Hair follicle dermal papilla cell (primary cell): ENCODE data around the gene PRSS22. TPM values are rescaled to one million over a fixed set of nuclear protein-coding genes. Genes with fewer than 3 reads are reported as not detected.

Source experiments
- total RNA-seq: library from RNA; depleted of rRNA; stranded (reverse); fragments of >200 nt; gene quantifications from 2 replicates; pipeline ENCODE4 v1.2.3, GENCODE V29; 2012

The PRSS22 gene, protein sequence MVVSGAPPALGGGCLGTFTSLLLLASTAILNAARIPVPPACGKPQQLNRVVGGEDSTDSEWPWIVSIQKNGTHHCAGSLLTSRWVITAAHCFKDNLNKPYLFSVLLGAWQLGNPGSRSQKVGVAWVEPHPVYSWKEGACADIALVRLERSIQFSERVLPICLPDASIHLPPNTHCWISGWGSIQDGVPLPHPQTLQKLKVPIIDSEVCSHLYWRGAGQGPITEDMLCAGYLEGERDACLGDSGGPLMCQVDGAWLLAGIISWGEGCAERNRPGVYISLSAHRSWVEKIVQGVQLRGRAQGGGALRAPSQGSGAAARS
- not detected in 2 replicates for total RNA-seq

DNA sequence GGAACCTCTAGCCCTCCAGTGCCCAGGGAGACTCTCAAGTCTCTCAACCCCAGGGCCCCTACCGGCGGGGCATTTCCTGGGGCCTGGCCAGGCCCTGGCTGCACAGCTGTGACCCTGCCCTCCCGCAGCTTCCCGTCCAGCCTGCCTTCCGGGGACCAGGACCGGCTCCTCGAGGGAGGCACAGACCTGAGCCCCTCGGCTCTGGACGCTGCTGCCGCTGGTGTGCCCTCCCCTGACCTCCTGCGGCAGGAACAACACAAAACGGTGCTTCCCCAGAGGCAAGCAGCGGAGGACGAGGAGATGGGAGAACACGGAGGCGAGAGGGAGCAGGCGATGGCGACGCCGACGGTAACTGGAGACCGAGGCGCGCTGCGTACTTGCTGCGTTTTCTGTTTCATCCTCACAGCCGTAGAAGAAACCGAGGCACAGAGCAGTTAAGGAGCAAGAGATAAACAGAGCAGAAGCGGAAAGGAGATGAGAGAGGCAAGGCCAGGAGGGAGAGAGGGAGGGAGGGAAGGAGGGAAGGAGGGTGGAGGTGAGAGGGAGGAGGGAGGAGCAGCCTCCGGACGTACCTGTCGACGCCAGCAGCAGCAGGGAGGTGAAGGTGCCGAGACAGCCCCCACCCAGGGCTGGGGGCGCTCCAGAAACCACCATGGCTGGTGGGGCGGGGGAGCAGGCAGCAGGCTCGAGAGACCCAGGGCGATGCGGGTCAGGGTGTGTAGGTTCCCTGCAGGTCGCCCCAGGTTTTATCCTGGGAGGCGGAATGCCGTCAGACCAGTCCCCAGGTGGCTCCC is at the start of gene PRSS22:
PRSS22 (minus strand) TSS at position 720 of the 794 bp plus-strand sequence; CDS start at position 654, 66 bp downstream.

DNA sequence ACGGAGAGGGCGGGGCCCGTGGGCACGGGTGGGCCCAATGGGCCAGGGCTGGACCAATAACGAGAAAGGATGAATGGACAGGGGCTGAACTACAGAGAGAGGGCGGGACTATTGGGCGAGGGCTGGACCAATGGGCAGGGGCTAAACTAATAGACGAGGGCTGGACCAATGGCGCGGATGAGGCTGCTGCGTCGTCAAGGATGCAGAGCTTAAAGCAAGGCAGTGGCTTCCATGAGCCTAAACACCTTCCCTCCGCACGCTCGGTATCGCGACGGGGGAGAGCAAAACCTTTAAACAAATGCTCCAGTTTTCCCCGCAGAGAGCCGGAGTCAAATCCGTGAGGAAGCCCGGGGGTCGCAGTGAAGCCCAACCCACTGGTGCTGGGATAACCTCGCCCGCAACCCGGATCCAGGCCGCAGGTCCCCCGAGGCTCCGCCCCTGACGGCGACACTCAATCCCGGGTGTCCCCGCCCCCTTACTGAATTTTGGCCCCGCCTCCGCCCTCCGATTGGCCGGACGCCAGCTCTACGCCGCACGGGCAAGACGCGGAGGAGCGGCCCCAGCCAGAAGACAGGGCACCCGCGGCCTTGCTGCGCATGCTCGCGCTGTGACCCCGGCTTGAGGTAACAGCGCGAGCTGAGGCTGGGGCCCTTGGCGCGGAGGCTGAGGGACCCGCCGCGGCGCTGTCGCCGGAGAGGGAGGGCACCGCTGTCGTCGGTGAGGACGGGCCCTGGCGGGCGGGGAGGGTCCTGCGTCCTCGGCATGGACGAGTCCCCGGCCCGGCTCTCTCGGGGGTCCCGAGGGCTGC is 24.9 kb upstream of the PRSS22 start, which contains the start of gene FLYWCH2:
FLYWCH2 (plus strand) TSS at position 566 of the 808 bp plus-strand sequence. CDS start 13,235 bp downstream, outside the sequence.

DNA sequence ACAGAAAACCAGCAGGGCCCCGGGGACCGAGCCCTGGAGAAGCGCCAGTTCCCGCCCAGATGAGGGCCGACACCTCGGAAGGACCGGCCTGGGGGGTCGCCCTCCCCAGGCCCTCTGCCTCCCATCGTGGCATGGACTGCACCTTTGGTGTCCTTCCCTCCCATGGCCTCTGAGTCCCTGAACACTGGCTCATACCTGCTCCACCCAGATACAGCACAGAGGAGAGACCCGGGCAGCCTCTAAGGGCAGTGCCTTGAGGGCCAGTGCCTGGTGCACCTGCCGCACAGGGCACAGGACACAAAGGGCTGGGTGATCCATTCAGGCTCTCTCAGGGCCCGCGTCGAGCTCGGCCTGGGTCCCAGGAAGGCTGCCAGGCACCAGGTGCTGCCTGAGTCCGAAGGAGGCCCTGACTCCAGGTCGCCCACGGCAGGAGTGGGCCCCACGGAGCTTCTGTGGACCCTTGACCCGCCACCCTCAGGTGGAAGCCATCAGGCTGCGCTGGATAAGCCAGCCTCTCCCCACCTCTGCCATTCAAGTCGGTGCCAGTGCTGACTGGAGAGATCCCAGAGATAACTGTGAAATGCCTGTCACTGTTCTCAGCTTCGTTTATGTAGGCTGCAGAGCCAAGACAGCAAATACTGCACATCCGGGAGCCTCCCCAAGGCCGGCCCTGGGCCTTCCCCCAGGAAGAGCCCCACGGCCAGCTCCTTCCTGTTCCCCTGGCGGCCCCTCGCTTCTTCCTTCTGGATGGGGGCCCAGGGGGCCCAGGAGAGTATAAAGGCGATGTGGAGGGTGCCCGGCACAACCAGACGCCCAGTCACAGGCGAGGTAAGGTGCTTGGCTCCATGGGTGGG is 28.2 kb downstream of the PRSS22 start, which contains the start of gene ZG16B:
ZG16B (plus strand) TSS at position 803 of the 854 bp plus-strand sequence. CDS start 139 bp downstream, outside the sequence.

DNA sequence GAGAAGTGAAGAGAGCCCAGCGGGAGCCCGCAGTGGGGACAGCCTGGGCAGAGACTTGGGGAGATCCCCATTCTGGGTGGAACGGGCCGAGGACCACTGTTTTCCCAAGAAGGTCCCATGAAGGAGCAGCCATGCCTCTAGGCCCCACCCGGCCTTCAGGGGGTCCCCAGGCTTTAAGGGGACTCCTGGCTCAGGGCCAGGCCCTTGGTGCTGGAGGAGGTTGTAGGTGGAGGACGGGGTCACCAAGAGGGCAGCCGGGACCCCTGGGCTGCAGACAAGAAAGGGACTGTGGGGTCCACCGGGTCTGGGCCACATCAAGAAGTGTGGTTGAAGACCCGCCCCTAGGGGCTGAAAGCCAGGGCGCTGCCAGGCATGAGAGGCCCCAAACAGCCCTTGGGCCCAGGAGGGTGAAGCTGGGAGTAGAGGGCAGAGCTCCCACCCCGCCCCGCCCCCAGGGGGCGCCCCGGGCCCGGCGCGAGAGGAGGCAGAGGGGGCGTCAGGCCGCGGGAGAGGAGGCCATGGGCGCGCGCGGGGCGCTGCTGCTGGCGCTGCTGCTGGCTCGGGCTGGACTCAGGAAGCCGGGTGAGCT is 41.1 kb downstream of the PRSS22 start, which contains the start of gene PRSS21:
PRSS21 (plus strand) TSS at position 487 of the 589 bp plus-strand sequence; CDS start at position 519, 32 bp downstream.

Other genes with a start within 250 kb of the PRSS22 start
- gene KCTD5, start 175.6 kb downstream of the PRSS22 start, total RNA-seq = 24.2 and 28.9 TPM in 2 replicates
- 1.8 and 1.9 TPM in 2 replicates for gene PRSS27, start 137.9 kb downstream of the PRSS22 start, total RNA-seq
- 76.7 and 80.9 TPM in 2 replicates for gene SRRM2, start 105.5 kb downstream of the PRSS22 start, total RNA-seq
- 177 and 362 TPM in 2 replicates for gene ELOB, start 80.9 kb downstream of the PRSS22 start, total RNA-seq
- not detected in 2 replicates for gene PRSS33, start 70.6 kb downstream of the PRSS22 start, total RNA-seq
- gene PRSS41, start 59.7 kb downstream of the PRSS22 start, total RNA-seq = not detected in 2 replicates
- gene PRSS21, start 40.9 kb downstream of the PRSS22 start, total RNA-seq = 0.49 TPM in 1 of 2 replicates, not detected in the other
- gene ZG16B, start 27.9 kb downstream of the PRSS22 start, total RNA-seq = not detected in 2 replicates
- 45.9 and 60.1 TPM in 2 replicates for gene FLYWCH2, start 25.0 kb upstream of the PRSS22 start, total RNA-seq
- gene FLYWCH1, start 53.8 kb upstream of the PRSS22 start, total RNA-seq = 33.8 and 34.7 TPM in 2 replicates
- not detected in 2 replicates for gene KREMEN2, start 106.1 kb upstream of the PRSS22 start, total RNA-seq
- 2.6 and 3.3 TPM in 2 replicates for gene PAQR4, start 111.2 kb upstream of the PRSS22 start, total RNA-seq
- gene PKMYT1, start 122.3 kb upstream of the PRSS22 start, total RNA-seq = 1.9 and 2.2 TPM in 2 replicates
- gene CLDN9, start 154.8 kb upstream of the PRSS22 start, total RNA-seq = not detected in 2 replicates
- 0.12 and 0.16 TPM in 2 replicates for gene CLDN6, start 160.0 kb upstream of the PRSS22 start, total RNA-seq
- gene TNFRSF12A, start 162.2 kb upstream of the PRSS22 start, total RNA-seq = 189 and 267 TPM in 2 replicates
- gene HCFC1R1, start 165.8 kb upstream of the PRSS22 start, total RNA-seq = 36.1 and 43.3 TPM in 2 replicates
- 32.0 and 35.0 TPM in 2 replicates for gene THOC6, start 165.9 kb upstream of the PRSS22 start, total RNA-seq
- gene BICDL2, start 178.8 kb upstream of the PRSS22 start, total RNA-seq = not detected in 2 replicates
- gene MMP25, start 188.4 kb upstream of the PRSS22 start, total RNA-seq = 0.12 and 0.16 TPM in 2 replicates
- 0.36 and 3.4 TPM in 2 replicates for gene IL32, start 207.5 kb upstream of the PRSS22 start, total RNA-seq
- not detected in 2 replicates for gene ZSCAN10, start 241.1 kb upstream of the PRSS22 start, total RNA-seq